PC-9 (cell line): ENCODE data around the gene SP140L.

Experiments
- CTCF ChIP-seq: fragments of 200-600 bp; sonication (generic); conservative IDR thresholded peaks from 2 replicates; pipeline ENCODE4 v1.6.1; 2017; ENCODE audit warnings: mixed run types, antibody characterized with exemption, mild to moderate bottlenecking, moderate library complexity
- EZH2 ChIP-seq: fragments of 200-600 bp; sonication (generic); IDR thresholded peaks from 2 replicates; pipeline ENCODE4 v1.8.0; 2017; ENCODE audit warnings: antibody characterized with exemption, low read depth

- no peak for TF ChIP-seq EZH2
- no peak for TF ChIP-seq CTCF
These were observed 14.4 kb upstream of the SP140L start for GRCh38 chr2:230312638-230313037.
